ENCODE measurements around the gene PPP1R9A.

PPP1R9A gene

DNA sequence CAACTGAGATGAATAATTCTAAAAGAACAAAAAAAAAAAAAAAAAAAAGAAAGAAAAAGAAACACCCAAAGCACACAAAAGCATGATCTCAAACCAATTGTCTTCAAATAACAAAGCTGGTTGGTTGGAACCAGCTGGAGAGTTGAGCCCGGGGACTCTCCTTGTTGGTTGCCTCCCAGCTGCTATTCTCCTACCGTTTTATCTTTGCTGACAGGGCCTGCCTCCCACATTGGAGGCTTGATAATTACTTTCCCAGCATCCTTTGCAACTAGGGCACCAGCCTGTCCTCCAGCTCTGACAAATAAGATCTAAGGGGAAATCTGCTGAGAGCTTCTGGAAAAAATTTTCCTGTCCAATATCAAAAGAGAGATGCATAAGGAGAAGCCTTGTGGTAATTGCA, 410.2 kb downstream of the PPP1R9A start:
- no peak overlapping the region for H3K27ac ChIP-seq
- TF ChIP-seq, protein P1, sequence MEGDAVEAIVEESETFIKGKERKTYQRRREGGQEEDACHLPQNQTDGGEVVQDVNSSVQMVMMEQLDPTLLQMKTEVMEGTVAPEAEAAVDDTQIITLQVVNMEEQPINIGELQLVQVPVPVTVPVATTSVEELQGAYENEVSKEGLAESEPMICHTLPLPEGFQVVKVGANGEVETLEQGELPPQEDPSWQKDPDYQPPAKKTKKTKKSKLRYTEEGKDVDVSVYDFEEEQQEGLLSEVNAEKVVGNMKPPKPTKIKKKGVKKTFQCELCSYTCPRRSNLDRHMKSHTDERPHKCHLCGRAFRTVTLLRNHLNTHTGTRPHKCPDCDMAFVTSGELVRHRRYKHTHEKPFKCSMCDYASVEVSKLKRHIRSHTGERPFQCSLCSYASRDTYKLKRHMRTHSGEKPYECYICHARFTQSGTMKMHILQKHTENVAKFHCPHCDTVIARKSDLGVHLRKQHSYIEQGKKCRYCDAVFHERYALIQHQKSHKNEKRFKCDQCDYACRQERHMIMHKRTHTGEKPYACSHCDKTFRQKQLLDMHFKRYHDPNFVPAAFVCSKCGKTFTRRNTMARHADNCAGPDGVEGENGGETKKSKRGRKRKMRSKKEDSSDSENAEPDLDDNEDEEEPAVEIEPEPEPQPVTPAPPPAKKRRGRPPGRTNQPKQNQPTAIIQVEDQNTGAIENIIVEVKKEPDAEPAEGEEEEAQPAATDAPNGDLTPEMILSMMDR (conservative IDR thresholded peaks at IDR 0.05), result no peak

DNA sequence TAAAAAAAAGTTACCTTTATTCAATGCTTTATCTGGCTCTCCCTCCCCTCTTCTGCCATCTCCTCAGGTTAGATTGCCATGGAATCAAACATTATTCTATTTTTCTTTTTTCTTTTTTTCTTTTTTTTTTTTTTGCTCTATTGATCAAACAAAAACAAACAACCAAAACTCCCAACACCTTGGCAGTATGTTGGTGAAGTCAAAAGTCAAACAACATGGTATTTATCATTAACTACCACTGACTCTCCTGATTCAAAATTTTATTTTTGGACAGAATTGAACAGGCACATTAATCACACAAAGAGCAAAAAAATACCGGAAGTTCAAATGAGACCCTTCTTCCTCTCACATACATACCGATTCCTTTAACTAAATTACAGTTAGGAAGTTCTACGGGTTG, 410.6 kb downstream of the PPP1R9A start:
- TF ChIP-seq, protein P1 (conservative IDR thresholded peaks at IDR 0.05), result no peak
- no peak overlapping the region for H3K27ac ChIP-seq

DNA sequence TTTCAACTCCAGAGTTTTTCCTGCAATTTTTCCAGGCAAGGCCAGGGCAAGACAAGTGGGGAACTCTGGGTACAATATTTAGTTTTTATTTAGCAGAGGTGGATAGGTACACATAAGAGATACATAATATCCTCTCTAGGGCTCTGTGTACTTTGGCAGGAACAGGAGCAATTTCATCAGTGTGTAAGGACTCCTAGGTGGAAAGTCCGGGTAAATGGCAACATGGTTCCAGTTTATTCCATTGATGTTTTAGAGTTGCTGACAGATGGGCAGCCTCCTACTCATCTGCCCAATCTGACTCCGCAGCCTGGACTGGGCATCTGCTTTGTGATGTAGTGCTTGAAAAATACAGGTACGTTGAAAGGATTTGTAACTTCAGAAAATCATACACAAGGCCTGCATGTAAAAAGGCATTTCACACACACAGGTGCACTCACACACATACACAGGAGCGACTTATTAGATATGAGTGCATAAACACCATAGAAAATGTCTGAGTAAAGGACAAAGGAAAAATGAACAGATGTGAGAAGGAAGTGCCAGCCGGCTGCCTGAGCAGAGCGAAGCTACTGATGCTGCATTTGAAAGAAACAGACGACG, 411.2 kb downstream of the PPP1R9A start:
- TF ChIP-seq, protein P1 (conservative IDR thresholded peaks at IDR 0.05), result no peak
- H3K27ac ChIP-seq, result no peak overlapping the region

DNA sequence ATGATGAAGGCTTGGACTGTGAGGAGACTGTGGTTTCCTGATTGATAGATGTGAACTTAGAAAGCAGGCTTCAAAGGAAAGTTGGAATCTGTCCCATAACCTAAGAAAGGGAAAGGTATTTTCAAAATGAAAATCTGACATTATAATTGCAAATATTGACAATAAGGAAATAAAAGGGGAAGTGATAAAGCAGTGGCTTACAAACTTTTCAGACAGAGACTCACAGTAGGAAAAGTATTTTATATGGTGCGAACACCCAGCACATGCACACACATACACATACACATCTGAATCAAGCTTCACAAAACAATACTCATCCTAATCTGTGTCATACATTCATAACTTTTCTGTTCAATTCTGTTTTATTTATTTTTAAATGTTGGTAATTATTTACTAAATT, 412.2 kb downstream of the PPP1R9A start:
- no peak overlapping the region for H3K27ac ChIP-seq
- TF ChIP-seq, protein P1 (conservative IDR thresholded peaks at IDR 0.05), result no peak

DNA sequence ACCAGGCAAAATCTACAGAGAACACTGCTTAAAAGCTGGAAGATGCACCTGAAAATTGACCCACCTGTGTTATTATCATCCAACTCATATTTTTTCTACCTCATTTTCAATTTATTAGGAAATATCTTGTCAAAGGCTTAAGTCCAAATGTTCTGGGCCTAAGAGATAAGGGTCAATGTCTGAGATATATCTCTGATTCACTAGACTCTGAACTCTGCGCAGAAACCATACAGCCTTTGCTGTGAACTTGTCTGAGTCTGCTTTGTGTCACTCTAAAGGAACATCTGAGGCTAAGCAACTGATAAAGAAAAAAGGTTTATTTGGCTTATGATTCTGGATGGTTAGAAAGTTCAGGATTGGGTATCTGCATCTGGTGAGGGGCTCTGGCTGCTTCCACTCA, 413.3 kb downstream of the PPP1R9A start:
- TF ChIP-seq, protein P1 (conservative IDR thresholded peaks at IDR 0.05), result no peak
- no peak overlapping the region for H3K27ac ChIP-seq

DNA sequence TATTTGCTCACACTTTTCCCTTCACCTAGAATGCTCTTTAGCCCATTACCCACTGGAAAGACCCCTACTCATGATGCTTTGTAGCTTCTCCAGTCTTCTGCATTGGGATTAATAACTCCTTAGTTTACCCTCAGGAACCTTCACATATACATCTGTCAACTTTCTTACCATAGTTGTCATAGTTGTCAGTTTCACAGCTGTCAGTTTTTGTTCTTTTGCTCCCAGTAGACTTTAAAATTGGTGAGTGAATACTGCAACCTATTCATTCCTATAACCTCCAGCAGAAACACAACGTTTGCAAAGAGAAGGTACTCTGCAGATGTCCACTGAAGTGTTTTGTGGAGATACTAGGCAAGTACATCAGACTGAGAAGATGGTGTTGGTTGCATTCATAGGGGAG, 414.3 kb downstream of the PPP1R9A start:
- TF ChIP-seq, protein P1 (conservative IDR thresholded peaks at IDR 0.05), result no peak
- H3K27ac ChIP-seq, result no peak overlapping the region

DNA sequence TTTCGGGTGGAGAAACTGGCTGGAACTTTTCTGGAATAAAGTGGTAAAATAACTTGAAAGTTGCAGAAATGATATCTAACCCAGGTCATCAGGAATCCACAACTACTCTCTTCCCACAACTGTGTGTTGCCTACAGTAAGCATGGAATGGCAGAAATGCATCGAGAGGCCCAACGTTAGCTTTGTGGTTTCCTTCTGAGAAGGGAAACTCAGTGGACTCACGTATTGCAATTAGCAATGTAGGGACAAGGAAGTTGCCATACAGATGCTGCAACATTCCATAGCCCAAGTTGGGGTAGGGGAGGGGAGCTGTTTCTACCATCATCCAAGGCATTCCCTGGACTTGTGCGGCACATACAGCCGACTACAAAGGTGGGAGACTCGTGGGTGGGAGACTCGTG, 415.0 kb downstream of the PPP1R9A start:
- TF ChIP-seq, protein P1 (conservative IDR thresholded peaks at IDR 0.05), result no peak
- H3K27ac ChIP-seq, result peak overlapping the region; percentile 75
